ENCODE measurements around the gene RNF133.

Gene RNF133

DNA sequence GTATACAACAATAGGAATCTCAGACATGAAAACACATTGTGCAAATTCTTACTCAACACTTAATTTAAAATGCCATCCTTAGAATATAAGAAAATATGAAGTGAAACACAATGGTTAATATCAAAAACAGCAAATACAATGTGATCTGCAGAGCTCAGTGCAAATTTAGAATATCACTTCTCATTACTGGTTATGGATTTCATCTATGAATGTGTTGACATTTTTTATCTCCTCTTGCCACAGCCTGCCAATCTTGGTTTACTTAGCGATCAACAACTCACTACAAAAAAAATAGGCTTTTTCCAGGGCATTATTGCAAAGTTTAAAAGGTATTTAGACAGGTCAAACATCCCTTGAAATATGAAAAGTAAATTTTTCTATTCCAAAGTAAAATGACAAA is 28.8 kb upstream of the RNF133 start:
- DNase-seq, result no peak
- Histone ChIP-seq H3K27me3 (replicated peaks; ENCODE audit: insufficient read depth, low read length) (no peaks in the 10 kb centered on the region), H3K4me3 (ENCODE audit: low read length) (peak overlapping the region; percentile 3; the same call in 1 of the 2 replicates), H3K36me3 (replicated peaks; ENCODE audit: insufficient read depth, low read length) (no peaks in the 10 kb centered on the region), H3K9me2 (replicated peaks; ENCODE audit: insufficient read depth, low read length) (no peaks in the 10 kb centered on the region), H3K27ac (ENCODE audit: low read length) (peak overlapping the region; percentile 4; the same call in 1 of the 2 replicates), H4K20me1 (ENCODE audit: insufficient read depth, low read length) (no peaks in the 10 kb centered on the region), H3K4me2 (ENCODE audit: low read depth, low read length) (peak overlapping the region; percentile 23), H3K4me1 (ENCODE audit: low read length) (peaks cover 21% of the 10 kb centered on the region), H3F3A (ENCODE audit: insufficient read depth, low read length) (peaks cover 7% of the 10 kb centered on the region; the same call in 1 of the 2 replicates), H3K9ac (ENCODE audit: low read length) (no peak overlapping the region), H3K79me2 (ENCODE audit: low read length) (peaks cover 38% of the 10 kb centered on the region), H3K9me3 (replicated peaks; ENCODE audit: insufficient read depth, low read length) (no peaks in the 10 kb centered on the region), H2AFZ (ENCODE audit: low read length) (no peak overlapping the region)
- TF ChIP-seq, protein P1, sequence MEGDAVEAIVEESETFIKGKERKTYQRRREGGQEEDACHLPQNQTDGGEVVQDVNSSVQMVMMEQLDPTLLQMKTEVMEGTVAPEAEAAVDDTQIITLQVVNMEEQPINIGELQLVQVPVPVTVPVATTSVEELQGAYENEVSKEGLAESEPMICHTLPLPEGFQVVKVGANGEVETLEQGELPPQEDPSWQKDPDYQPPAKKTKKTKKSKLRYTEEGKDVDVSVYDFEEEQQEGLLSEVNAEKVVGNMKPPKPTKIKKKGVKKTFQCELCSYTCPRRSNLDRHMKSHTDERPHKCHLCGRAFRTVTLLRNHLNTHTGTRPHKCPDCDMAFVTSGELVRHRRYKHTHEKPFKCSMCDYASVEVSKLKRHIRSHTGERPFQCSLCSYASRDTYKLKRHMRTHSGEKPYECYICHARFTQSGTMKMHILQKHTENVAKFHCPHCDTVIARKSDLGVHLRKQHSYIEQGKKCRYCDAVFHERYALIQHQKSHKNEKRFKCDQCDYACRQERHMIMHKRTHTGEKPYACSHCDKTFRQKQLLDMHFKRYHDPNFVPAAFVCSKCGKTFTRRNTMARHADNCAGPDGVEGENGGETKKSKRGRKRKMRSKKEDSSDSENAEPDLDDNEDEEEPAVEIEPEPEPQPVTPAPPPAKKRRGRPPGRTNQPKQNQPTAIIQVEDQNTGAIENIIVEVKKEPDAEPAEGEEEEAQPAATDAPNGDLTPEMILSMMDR (IDR thresholded peaks at IDR 0.05; ENCODE audit: low read length), result no peak
- TF ChIP-seq EZH2phosphoT487 (IDR thresholded peaks at IDR 0.05; ENCODE audit: low read length) (no peak), EZH2 (optimal IDR thresholded peaks at IDR 0.05; ENCODE audit: low read depth, low read length) (no peak)

DNA sequence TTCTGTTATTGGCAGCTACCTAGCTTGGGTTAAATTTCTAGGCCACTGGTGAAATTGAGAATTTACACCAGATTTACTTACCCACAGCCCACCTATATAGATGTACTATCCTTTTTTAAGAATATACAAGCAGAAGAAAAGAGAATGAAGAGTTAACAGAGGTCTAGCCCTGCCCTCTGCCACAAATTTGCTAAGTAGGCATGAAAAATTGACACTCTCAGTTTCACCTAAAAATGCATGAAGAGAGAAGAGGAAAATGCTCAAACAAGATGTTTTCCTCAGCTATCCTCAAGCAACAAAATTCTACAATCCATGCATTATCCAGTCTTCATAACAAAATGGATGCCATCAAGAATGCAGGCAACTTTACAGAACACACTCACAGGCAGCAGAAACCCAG is 28.4 kb upstream of the RNF133 start:
- peak overlapping the region; percentile 4; the same call in 1 of the 2 replicates for H3K27ac ChIP-seq (ENCODE audit: low read length)
- H3K9me2 ChIP-seq (replicated peaks; ENCODE audit: insufficient read depth, low read length), result no peaks in the 10 kb centered on the region
- H3K9me3 ChIP-seq (replicated peaks; ENCODE audit: insufficient read depth, low read length), result no peaks in the 10 kb centered on the region
- H3F3A ChIP-seq (ENCODE audit: insufficient read depth, low read length), result peaks cover 7% of the 10 kb centered on the region; the same call in 1 of the 2 replicates
- H3K79me2 ChIP-seq (ENCODE audit: low read length), result peaks cover 38% of the 10 kb centered on the region
- H4K20me1 ChIP-seq (ENCODE audit: insufficient read depth, low read length), result no peaks in the 10 kb centered on the region
- no peak overlapping the region for H3K9ac ChIP-seq (ENCODE audit: low read length)
- no peak overlapping the region for H2AFZ ChIP-seq (ENCODE audit: low read length)
- TF ChIP-seq EZH2phosphoT487 (IDR thresholded peaks at IDR 0.05; ENCODE audit: low read length) (no peak), EZH2 (optimal IDR thresholded peaks at IDR 0.05; ENCODE audit: low read depth, low read length) (no peak)
- TF ChIP-seq, protein P1 (IDR thresholded peaks at IDR 0.05; ENCODE audit: low read length), result no peak
- no peaks in the 10 kb centered on the region for H3K27me3 ChIP-seq (replicated peaks; ENCODE audit: insufficient read depth, low read length)
- H3K4me2 ChIP-seq (ENCODE audit: low read depth, low read length), result peak overlapping the region; percentile 23
- H3K4me1 ChIP-seq (ENCODE audit: low read length), result peaks cover 21% of the 10 kb centered on the region
- peak overlapping the region; percentile 3; the same call in 1 of the 2 replicates for H3K4me3 ChIP-seq (ENCODE audit: low read length)
- peak; percentile 52 for DNase-seq
- H3K36me3 ChIP-seq (replicated peaks; ENCODE audit: insufficient read depth, low read length), result no peaks in the 10 kb centered on the region

DNA sequence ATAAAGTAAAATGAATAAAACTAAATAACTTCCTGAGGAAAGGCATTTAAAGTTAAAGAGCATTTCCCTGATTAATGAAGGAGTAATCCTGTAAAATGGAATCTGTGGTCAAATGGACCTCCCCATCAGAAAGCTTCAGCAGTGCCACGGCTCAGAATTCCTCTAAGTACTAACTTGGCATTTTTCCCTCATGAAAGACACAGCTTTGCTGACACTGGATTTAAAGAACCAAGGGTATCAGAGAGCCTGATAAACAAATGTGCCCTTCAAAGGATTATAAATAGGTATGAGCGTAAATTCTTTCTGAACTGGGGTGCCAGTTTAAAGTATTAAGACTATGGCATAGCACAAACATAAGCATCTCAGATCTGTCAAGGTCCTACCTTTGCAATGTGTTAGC is 28.0 kb upstream of the RNF133 start:
- Histone ChIP-seq H3K79me2 (ENCODE audit: low read length) (peaks cover 38% of the 10 kb centered on the region), H4K20me1 (ENCODE audit: insufficient read depth, low read length) (no peaks in the 10 kb centered on the region), H3K9me3 (replicated peaks; ENCODE audit: insufficient read depth, low read length) (no peaks in the 10 kb centered on the region), H3K9me2 (replicated peaks; ENCODE audit: insufficient read depth, low read length) (no peaks in the 10 kb centered on the region), H3K9ac (ENCODE audit: low read length) (no peak overlapping the region), H3K27me3 (replicated peaks; ENCODE audit: insufficient read depth, low read length) (no peaks in the 10 kb centered on the region), H3K4me2 (ENCODE audit: low read depth, low read length) (peak overlapping the region; percentile 23; the same call in 1 of the 2 replicates), H3K4me1 (ENCODE audit: low read length) (peaks cover 21% of the 10 kb centered on the region), H3K4me3 (ENCODE audit: low read length) (no peak overlapping the region), H3K36me3 (replicated peaks; ENCODE audit: insufficient read depth, low read length) (no peaks in the 10 kb centered on the region), H2AFZ (ENCODE audit: low read length) (no peak overlapping the region), H3F3A (ENCODE audit: insufficient read depth, low read length) (peaks cover 7% of the 10 kb centered on the region; the same call in 1 of the 2 replicates), H3K27ac (ENCODE audit: low read length) (no peak overlapping the region)
- no peak for DNase-seq
- TF ChIP-seq EZH2phosphoT487 (IDR thresholded peaks at IDR 0.05; ENCODE audit: low read length) (no peak), EZH2 (optimal IDR thresholded peaks at IDR 0.05; ENCODE audit: low read depth, low read length) (no peak)
- TF ChIP-seq, protein P1 (IDR thresholded peaks at IDR 0.05; ENCODE audit: low read length), result no peak
